Peyer's patch (tissue), 4 donors: Measurements from ENCODE around the gene LIMCH1.

Experiments
- POLR2A ChIP-seq, 2 donors: fragments of 450-650 bp; IDR thresholded peaks; one replicate each; pipeline ENCODE4 v1.5.1; 2017; ENCODE audit warnings: antibody characterized with exemption in 2 of 2, mild to moderate bottlenecking in 2 of 2, moderate library complexity in 2 of 2
- TF ChIP-seq, protein P1 (sequence below), 6 experiments: fragments of 450-650 bp in 4 of 6; fragments of 200-600 bp in 2 of 6; sonication (generic) in 1 of 6; IDR thresholded peaks; one replicate each; pipeline ENCODE4 v1.5.1; 2017 to 2019; ENCODE audit warnings: antibody characterized with exemption in 6 of 6, mild to moderate bottlenecking in 3 of 6, moderate library complexity in 1 of 6

DNA sequence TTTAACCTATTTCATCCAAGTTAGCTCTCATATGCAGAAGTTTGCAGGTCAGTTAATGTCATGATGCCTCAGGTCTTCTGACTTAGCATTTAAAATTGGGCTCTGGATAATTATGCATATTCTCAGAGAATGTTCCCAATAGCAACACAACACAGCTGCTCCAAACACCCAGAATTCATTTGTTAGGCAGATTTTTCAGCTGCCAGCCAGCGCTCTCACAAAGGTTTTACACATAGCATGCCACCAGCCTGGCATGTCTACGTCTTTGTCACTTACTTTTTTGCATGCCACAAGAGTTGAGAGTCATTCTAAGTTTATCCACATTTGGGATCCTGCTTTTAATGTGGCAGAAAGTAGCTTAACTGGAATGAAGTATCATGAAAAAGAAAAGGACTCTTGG, 84.8 kb downstream of the LIMCH1 start:
- TF ChIP-seq, protein P1, sequence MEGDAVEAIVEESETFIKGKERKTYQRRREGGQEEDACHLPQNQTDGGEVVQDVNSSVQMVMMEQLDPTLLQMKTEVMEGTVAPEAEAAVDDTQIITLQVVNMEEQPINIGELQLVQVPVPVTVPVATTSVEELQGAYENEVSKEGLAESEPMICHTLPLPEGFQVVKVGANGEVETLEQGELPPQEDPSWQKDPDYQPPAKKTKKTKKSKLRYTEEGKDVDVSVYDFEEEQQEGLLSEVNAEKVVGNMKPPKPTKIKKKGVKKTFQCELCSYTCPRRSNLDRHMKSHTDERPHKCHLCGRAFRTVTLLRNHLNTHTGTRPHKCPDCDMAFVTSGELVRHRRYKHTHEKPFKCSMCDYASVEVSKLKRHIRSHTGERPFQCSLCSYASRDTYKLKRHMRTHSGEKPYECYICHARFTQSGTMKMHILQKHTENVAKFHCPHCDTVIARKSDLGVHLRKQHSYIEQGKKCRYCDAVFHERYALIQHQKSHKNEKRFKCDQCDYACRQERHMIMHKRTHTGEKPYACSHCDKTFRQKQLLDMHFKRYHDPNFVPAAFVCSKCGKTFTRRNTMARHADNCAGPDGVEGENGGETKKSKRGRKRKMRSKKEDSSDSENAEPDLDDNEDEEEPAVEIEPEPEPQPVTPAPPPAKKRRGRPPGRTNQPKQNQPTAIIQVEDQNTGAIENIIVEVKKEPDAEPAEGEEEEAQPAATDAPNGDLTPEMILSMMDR (IDR thresholded peaks at IDR 0.05) = no peak
- TF ChIP-seq POLR2A (IDR thresholded peaks at IDR 0.05) = no peak
